ENCODE measurements around the gene OTULIN. TPM values are rescaled to one million over a fixed set of nuclear protein-coding genes. Genes with fewer than 3 reads are reported as not detected.

Gene OTULIN
- polyA plus RNA-seq, 1 donor = 21.5 TPM

DNA sequence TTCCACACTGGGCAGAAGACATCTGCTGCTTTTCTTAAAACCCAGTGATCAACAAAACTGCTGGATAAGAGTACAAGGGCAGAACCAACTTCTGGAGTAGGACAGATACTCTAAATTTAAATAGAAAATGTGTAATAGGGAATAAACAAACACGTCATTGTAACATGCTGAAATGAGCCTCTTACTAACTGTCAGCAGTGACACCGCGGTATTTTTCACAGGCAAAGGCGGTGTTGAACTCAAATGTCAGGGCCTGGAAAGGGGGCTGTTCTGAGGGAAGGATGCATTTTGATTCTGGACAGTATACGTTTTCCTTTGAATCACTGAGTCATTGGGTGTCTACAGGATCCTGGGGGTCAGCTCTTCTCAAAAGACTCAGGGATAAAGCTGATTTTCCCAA is 73.5 kb downstream of the OTULIN start:
- no peaks in the 10 kb centered on the region for H3K27me3 ChIP-seq (ENCODE audit: control insufficient read depth, insufficient read depth, low read length)
- no peaks in the 10 kb centered on the region for H3K4me1 ChIP-seq (ENCODE audit: control insufficient read depth, insufficient read depth, low read length)
- H3K4me3 ChIP-seq (ENCODE audit: low read length) = no peak overlapping the region
- 90% methylated on average over 2 of the region's 5 CpGs for WGBS (ENCODE audit: insufficient coverage, low lambda C conversion rate)
- DNase-seq = no peak
- no peaks in the 10 kb centered on the region for H3K9me3 ChIP-seq (ENCODE audit: control insufficient read depth, low read depth, low read length)
- no peak overlapping the region for H3K27ac ChIP-seq (ENCODE audit: low read length)
- peaks cover 61% of the 10 kb centered on the region for H3K36me3 ChIP-seq (ENCODE audit: control insufficient read depth, insufficient read depth, low read length)

DNA sequence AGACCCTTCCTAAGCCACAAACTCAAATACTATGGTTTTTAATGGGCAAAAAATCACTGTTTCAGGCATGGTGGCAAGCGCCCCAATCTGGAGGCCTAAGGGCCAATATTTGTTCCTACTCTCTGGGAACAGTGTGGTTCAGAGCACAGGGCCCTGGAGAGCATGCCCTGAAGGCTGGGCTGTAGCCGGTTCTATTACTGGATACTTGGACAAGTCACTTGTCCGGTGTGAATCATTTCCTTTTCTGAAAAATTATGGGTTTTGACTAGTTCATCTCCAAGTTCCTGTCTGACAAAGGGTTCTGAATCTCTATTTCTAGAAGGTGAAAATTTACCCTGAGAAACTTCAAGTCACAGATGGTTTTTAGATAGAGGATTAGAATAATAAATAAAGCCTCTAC is 75.0 kb downstream of the OTULIN start:
- no peak for DNase-seq
- Histone ChIP-seq H3K9me3 (ENCODE audit: control insufficient read depth, low read depth, low read length) (no peaks in the 10 kb centered on the region), H3K27me3 (ENCODE audit: control insufficient read depth, insufficient read depth, low read length) (no peaks in the 10 kb centered on the region), H3K27ac (ENCODE audit: low read length) (no peak overlapping the region), H3K36me3 (ENCODE audit: control insufficient read depth, insufficient read depth, low read length) (peaks cover 68% of the 10 kb centered on the region), H3K4me1 (ENCODE audit: control insufficient read depth, insufficient read depth, low read length) (no peaks in the 10 kb centered on the region), H3K4me3 (ENCODE audit: low read length) (no peak overlapping the region)
- WGBS (ENCODE audit: insufficient coverage, low lambda C conversion rate) = 100% methylated on average over 2 of the region's 3 CpGs

DNA sequence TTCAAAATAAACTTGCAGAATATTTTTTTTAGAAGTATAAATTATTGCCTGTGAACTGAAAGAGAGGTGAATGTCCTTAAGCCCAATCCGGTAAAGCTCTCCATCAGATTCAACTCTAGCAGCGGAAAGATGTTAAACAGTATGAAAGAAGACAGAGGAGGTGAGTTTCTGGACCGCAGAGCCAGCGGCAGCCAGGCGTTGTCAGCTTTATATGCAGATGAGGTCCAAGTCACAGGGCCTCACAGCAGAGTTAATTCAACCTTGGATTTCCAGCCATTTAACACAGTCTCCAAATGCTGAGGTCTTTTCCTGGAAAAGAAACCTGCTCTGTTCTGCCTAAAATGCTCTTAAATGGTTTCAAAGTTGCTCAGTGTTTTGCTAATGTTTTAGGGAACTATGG is 75.5 kb downstream of the OTULIN start:
- Histone ChIP-seq H3K27ac (ENCODE audit: low read length) (no peak overlapping the region), H3K4me3 (ENCODE audit: low read length) (no peak overlapping the region), H3K4me1 (ENCODE audit: control insufficient read depth, insufficient read depth, low read length) (no peaks in the 10 kb centered on the region), H3K9me3 (ENCODE audit: control insufficient read depth, low read depth, low read length) (no peaks in the 10 kb centered on the region), H3K36me3 (ENCODE audit: control insufficient read depth, insufficient read depth, low read length) (peaks cover 70% of the 10 kb centered on the region), H3K27me3 (ENCODE audit: control insufficient read depth, insufficient read depth, low read length) (no peaks in the 10 kb centered on the region)
- DNase-seq = no peak
- no CpG with 5 or more reads among the region's 5 CpGs for WGBS (ENCODE audit: insufficient coverage, low lambda C conversion rate)

DNA sequence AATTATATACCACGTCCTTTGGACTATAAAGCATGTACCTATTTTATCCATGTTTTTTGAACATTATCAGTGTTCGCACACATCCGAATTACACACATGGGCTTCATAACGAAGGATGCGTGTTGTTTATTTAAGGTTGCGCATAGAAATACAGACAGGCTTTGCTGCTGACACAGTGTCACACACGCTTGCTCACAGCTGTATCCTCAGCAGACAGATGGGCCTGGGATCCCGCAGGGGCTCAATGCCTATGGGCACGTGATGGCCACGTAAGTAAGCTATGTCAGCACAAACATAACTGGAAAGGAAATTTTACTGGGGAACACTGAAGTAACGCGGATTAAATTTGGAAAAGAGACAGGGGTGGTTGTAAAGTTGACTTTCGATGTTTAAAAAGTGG is 76.6 kb downstream of the OTULIN start:
- H3K27ac ChIP-seq (ENCODE audit: low read length) = no peak overlapping the region
- H3K36me3 ChIP-seq (ENCODE audit: control insufficient read depth, insufficient read depth, low read length) = peaks cover 79% of the 10 kb centered on the region
- 100% methylated on average over 4 of the region's 13 CpGs for WGBS (ENCODE audit: insufficient coverage, low lambda C conversion rate)
- no peaks in the 10 kb centered on the region for H3K9me3 ChIP-seq (ENCODE audit: control insufficient read depth, low read depth, low read length)
- no peaks in the 10 kb centered on the region for H3K4me1 ChIP-seq (ENCODE audit: control insufficient read depth, insufficient read depth, low read length)
- no peak for DNase-seq
- H3K27me3 ChIP-seq (ENCODE audit: control insufficient read depth, insufficient read depth, low read length) = no peaks in the 10 kb centered on the region
- H3K4me3 ChIP-seq (ENCODE audit: low read length) = no peak overlapping the region

DNA sequence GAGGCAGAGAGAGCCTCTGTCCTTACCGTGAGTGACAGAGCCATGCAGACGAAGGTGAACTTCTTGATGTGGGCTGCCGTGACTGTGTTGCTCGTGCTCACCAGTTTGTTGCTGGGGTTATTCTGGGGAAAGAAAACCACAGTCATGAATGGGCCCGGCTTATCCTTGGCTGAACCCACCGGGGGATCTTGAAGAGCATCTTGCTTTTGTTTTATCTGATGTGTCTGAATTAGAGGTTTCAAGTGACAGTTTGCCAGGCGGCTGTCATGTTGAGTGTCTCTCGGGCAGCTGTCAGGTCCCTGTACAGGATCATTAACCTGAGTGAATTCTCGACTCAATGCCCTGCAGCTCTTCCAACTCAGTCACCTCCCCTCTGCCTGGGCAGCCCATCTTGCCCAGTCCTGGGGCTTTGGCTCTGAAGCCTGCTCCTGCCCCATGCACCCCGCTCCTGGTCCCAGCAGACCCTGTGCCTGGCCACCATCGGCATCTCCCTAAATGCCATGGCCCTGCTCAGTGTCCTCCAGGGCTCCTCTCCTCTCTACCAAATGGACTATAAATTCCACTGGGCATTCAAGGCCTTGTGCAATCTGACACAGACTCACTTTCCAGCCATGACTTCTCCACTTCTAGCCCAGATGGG is 77.4 kb downstream of the OTULIN start:
- no peak for DNase-seq

DNA sequence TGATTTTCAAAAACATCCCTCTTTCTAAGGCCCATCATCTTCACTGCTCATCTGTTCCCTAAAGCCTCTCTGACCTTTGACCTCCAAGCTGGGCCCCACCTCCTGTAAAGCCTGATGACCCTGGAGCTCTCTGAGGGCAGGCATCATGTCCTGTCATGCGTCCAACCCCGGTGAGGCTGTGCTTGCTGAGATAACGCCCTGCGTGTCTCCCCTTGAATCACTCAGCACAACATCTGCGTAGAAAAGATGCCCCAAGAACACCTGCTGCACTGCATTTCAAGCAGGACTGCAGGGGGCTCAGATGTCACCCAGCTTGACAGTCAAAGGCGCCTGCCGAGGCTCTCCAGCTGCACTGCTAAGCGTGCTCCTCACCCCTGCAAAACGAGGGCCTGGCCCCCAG is 78.0 kb downstream of the OTULIN start:
- Histone ChIP-seq H3K4me3 (ENCODE audit: low read length) (no peak overlapping the region), H3K27ac (ENCODE audit: low read length) (no peak overlapping the region), H3K36me3 (ENCODE audit: control insufficient read depth, insufficient read depth, low read length) (peaks cover 76% of the 10 kb centered on the region), H3K4me1 (ENCODE audit: control insufficient read depth, insufficient read depth, low read length) (no peaks in the 10 kb centered on the region), H3K9me3 (ENCODE audit: control insufficient read depth, low read depth, low read length) (no peaks in the 10 kb centered on the region), H3K27me3 (ENCODE audit: control insufficient read depth, insufficient read depth, low read length) (no peaks in the 10 kb centered on the region)
- no CpG with 5 or more reads among the region's 9 CpGs for WGBS (ENCODE audit: insufficient coverage, low lambda C conversion rate)
- no peak for DNase-seq

More for the DNA sequence above, 77.4 kb downstream of the OTULIN start:
- Histone ChIP-seq H3K9me3 (ENCODE audit: control insufficient read depth, low read depth, low read length) (no peaks in the 10 kb centered on the region), H3K27me3 (ENCODE audit: control insufficient read depth, insufficient read depth, low read length) (no peaks in the 10 kb centered on the region), H3K4me1 (ENCODE audit: control insufficient read depth, insufficient read depth, low read length) (no peaks in the 10 kb centered on the region), H3K36me3 (ENCODE audit: control insufficient read depth, insufficient read depth, low read length) (peaks cover 76% of the 10 kb centered on the region), H3K4me3 (ENCODE audit: low read length) (no peak overlapping the region), H3K27ac (ENCODE audit: low read length) (no peak overlapping the region)
- no CpG with 5 or more reads among the region's 11 CpGs for WGBS (ENCODE audit: insufficient coverage, low lambda C conversion rate)

DNA sequence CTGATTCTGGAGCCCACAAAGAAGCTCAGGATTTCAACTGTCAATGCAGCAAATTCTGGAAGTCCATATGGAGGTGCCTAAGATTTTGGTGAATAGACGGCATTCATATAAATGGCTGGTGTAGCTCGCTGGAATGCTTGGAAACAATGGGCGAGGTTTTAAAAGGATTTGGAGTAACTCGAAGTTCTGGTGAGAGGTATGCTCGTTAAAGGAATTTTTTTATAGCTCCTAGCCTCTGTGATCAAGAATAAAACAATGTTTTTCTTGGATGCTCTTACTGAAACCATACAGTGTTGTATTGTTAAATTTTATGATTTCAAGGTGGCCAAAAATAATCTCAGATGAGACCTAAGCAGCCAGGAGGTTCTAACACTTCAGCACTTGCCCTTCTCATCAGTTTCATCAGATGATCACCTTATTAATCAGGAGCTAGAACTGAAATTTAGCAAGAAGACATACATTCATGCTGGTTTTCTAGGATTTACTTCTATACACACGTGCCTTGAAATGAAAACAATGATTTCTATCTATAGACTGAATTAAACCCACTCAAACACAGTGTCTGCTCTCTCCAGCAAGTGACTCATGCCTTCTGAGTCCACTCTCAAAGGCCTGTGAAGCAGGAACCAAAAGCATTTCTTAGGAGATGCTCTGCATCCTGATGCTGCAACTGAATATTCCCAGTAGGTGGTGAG is 79.2 kb downstream of the OTULIN start:
- Histone ChIP-seq H3K27ac (ENCODE audit: low read length) (no peak overlapping the region), H3K4me1 (ENCODE audit: control insufficient read depth, insufficient read depth, low read length) (no peaks in the 10 kb centered on the region), H3K9me3 (ENCODE audit: control insufficient read depth, low read depth, low read length) (no peaks in the 10 kb centered on the region), H3K27me3 (ENCODE audit: control insufficient read depth, insufficient read depth, low read length) (no peaks in the 10 kb centered on the region), H3K36me3 (ENCODE audit: control insufficient read depth, insufficient read depth, low read length) (peaks cover 76% of the 10 kb centered on the region), H3K4me3 (ENCODE audit: low read length) (no peak overlapping the region)
- DNase-seq = no peak
- no CpG with 5 or more reads among the region's 6 CpGs for WGBS (ENCODE audit: insufficient coverage, low lambda C conversion rate)

DNA sequence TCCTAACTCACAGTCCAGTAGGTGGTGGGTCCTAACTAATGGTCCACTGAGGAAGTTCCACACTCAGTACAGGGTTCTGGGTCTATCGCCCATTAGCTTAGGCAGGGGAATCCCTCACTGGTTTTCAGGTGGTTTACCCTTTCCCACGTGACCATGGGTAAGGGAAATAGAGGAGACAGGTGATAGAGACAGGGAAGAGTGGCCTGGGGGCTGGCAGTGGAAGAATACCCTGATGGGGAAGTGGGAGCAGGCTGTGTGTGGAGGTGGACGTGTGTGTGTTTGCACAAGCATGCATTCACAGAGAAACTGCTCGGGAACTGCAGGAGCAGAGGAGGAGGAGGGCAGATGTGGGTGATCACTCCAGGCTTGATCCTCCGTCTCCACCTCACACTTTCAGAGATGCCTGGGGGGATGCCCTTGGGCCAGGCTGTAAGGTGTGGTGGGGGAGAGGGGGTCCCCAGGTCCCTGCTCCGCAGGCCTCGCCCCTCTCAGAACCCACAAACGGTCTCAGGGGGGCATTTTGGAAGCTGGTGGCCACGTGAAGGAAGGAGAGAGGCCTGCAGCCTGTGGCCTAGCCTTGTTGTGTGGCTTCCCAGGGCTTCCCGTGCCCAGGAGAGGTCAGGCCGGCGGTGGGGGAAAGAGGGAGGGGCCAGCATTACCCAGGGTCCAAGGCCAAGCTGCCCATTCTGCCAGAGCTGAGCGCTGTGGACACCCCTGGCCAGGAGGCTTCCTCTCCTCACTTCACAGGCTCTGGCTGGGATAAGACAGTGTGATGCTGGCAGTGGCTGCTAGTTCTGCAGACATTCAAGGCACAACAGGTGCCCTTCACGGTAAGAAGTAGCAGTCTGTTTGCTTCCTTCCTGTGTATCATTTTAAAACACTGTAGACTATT is 80.0 kb downstream of the OTULIN start:
- Histone ChIP-seq H3K36me3 (ENCODE audit: control insufficient read depth, insufficient read depth, low read length) (peaks cover 76% of the 10 kb centered on the region), H3K4me3 (ENCODE audit: low read length) (no peak overlapping the region), H3K27ac (ENCODE audit: low read length) (no peak overlapping the region), H3K4me1 (ENCODE audit: control insufficient read depth, insufficient read depth, low read length) (no peaks in the 10 kb centered on the region), H3K9me3 (ENCODE audit: control insufficient read depth, low read depth, low read length) (no peaks in the 10 kb centered on the region), H3K27me3 (ENCODE audit: control insufficient read depth, insufficient read depth, low read length) (no peaks in the 10 kb centered on the region)
- no peak for DNase-seq
- no CpG with 5 or more reads among the region's 14 CpGs for WGBS (ENCODE audit: insufficient coverage, low lambda C conversion rate)

DNA sequence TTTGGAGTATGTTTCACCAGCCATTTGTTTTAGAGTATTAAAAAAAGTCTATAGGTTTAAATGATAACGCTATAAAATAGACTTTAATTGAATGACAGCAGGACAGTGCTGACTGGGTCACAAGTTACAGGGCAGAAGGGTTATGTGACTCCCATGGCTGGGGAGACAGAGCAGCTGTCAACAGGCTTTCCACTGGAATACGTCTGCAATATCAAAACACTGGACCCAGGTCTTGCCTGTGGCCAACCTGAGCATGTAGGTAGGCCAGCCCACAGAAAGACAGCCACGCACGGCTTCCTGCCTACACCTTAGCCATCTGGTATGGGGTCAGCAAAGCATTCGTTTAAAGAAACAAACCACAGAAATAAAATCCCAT is 80.7 kb downstream of the OTULIN start:
- no peak overlapping the region for H3K4me3 ChIP-seq (ENCODE audit: low read length)
- no peaks in the 10 kb centered on the region for H3K4me1 ChIP-seq (ENCODE audit: control insufficient read depth, insufficient read depth, low read length)
- H3K27me3 ChIP-seq (ENCODE audit: control insufficient read depth, insufficient read depth, low read length) = no peaks in the 10 kb centered on the region
- H3K36me3 ChIP-seq (ENCODE audit: control insufficient read depth, insufficient read depth, low read length) = peaks cover 73% of the 10 kb centered on the region
- no peak for DNase-seq
- H3K9me3 ChIP-seq (ENCODE audit: control insufficient read depth, low read depth, low read length) = no peaks in the 10 kb centered on the region
- H3K27ac ChIP-seq (ENCODE audit: low read length) = no peak overlapping the region
- WGBS (ENCODE audit: insufficient coverage, low lambda C conversion rate) = 88% methylated on average over 2 of the region's 5 CpGs

DNA sequence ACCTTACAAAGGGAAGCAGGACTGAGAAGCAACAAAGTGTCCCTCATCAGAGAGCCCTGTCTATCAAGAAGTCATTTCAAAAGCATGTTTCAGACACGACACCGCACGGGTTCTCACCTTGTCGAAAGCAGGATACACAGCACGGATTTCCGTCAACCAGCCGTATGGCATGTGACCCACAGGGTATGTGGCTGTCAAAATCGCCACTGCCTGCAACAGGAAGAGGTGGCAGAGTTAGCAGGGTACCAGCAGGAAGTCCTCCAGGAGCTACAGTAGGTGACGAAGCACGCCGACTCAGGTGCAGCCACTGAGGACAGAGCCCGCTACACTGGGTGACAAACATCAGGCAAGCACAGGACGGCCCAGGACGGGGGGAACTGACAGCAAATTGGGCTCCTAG is 81.2 kb downstream of the OTULIN start:
- Histone ChIP-seq H3K4me1 (ENCODE audit: control insufficient read depth, insufficient read depth, low read length) (no peaks in the 10 kb centered on the region), H3K27me3 (ENCODE audit: control insufficient read depth, insufficient read depth, low read length) (no peaks in the 10 kb centered on the region), H3K36me3 (ENCODE audit: control insufficient read depth, insufficient read depth, low read length) (peaks cover 73% of the 10 kb centered on the region), H3K27ac (ENCODE audit: low read length) (no peak overlapping the region), H3K9me3 (ENCODE audit: control insufficient read depth, low read depth, low read length) (no peaks in the 10 kb centered on the region), H3K4me3 (ENCODE audit: low read length) (no peak overlapping the region)
- DNase-seq = no peak
- WGBS (ENCODE audit: insufficient coverage, low lambda C conversion rate) = 100% methylated on average over 2 of the region's 14 CpGs
